Neural cell (in vitro differentiated cells): Measurements from ENCODE around the gene TECPR2. TPM values are rescaled to one million over a fixed set of nuclear protein-coding genes. Genes with fewer than 3 reads are reported as not detected.

Experiments
- H2AFZ ChIP-seq: fragments of 200-600, 300-800 bp; sonication (generic), shearing (Covaris generic); 2 replicates; pipeline ENCODE4 v1.6.0; 2014; ENCODE audit warnings: low read depth, mild to moderate bottlenecking, antibody characterized with exemption, low read length, moderate library complexity
- H3F3A ChIP-seq: fragments of 200-600 bp; shearing (Covaris generic); 2 replicates; pipeline ENCODE4 v1.6.1; 2016; ENCODE audit warnings: mild to moderate bottlenecking, moderate library complexity, mixed read lengths, antibody characterized with exemption, low read length; ENCODE audit not compliant: insufficient read depth, poor library complexity, severe bottlenecking
- H3K27ac ChIP-seq: fragments of 200-600, 300-800 bp; sonication (generic), shearing (Covaris generic); 2 replicates; pipeline ENCODE4 v1.5.1; 2014; ENCODE audit warnings: mild to moderate bottlenecking, low read length, moderate library complexity
- H3K27me3 ChIP-seq: fragments of 300-800, 200-600 bp; sonication (generic), shearing (Covaris generic); 2 replicates; pipeline ENCODE4 v1.6.0; 2014; ENCODE audit warnings: mild to moderate bottlenecking, low read depth, low read length, moderate library complexity; ENCODE audit not compliant: insufficient read depth
- H3K36me3 ChIP-seq: fragments of 300-800, 200-600 bp; sonication (generic), shearing (Covaris generic); 2 replicates; pipeline ENCODE4 v1.5.1; 2014; ENCODE audit warnings: mild to moderate bottlenecking, antibody characterized with exemption, low read length, moderate library complexity; ENCODE audit not compliant: insufficient read depth
- H3K4me2 ChIP-seq: fragments of 300-800, 200-600 bp; sonication (generic), shearing (Covaris generic); 2 replicates; pipeline ENCODE4 v1.6.0; 2014; ENCODE audit warnings: mild to moderate bottlenecking, low read length
- H3K4me3 ChIP-seq: fragments of 300-800, 200-600 bp; sonication (generic), shearing (Covaris generic); 2 replicates; pipeline ENCODE4 v1.5.1; 2014; ENCODE audit warnings: mild to moderate bottlenecking, low read length, moderate library complexity
- H3K79me2 ChIP-seq: fragments of 200-600 bp; shearing (Covaris generic); replicated peaks from 2 replicates; pipeline ENCODE4 v1.6.0; 2014; ENCODE audit warnings: mild to moderate bottlenecking, low read length, moderate library complexity; ENCODE audit not compliant: insufficient read depth
- H3K9ac ChIP-seq: fragments of 300-800, 200-600 bp; sonication (generic), shearing (Covaris generic); 2 replicates; pipeline ENCODE4 v1.6.1; 2016; ENCODE audit warnings: mild to moderate bottlenecking, low read length, mixed read lengths
- H3K9me2 ChIP-seq: fragments of 200-600 bp; shearing (Covaris generic); 2 replicates; pipeline ENCODE4 v1.6.1; 2016; ENCODE audit warnings: mild to moderate bottlenecking, low read length, mixed read lengths; ENCODE audit not compliant: insufficient read depth
- H3K9me3 ChIP-seq: fragments of 200-600, 300-800 bp; sonication (generic), shearing (Covaris generic); 2 replicates; pipeline ENCODE4 v1.6.1; 2016; ENCODE audit warnings: mild to moderate bottlenecking, mixed run types, low read length, moderate library complexity, mixed read lengths
- H4K20me1 ChIP-seq: fragments of 200-600 bp; shearing (Covaris generic); 2 replicates; pipeline ENCODE4 v1.6.1; 2016; ENCODE audit warnings: mild to moderate bottlenecking, mixed run types; ENCODE audit not compliant: insufficient read depth
- CTCF ChIP-seq: fragments of 450-650 bp; IDR thresholded peaks from 2 replicates; pipeline ENCODE4 v1.5.1; 2014; ENCODE audit warnings: antibody characterized with exemption, mild to moderate bottlenecking, moderate library complexity; ENCODE audit not compliant: poor library complexity, severe bottlenecking
- EP300 ChIP-seq: fragments of 450-650 bp; conservative IDR thresholded peaks from 2 replicates; pipeline ENCODE4 v1.6.1; 2014; ENCODE audit warnings: antibody characterized with exemption, mild to moderate bottlenecking, moderate library complexity; ENCODE audit not compliant: poor library complexity, severe bottlenecking
- EZH2 ChIP-seq: fragments of 200-600, 300-800 bp; shearing (Covaris generic), sonication (generic); IDR thresholded peaks from 2 replicates; pipeline ENCODE4 v1.6.1; 2014; ENCODE audit warnings: antibody characterized with exemption, low read length, borderline replicate concordance, mild to moderate bottlenecking; ENCODE audit not compliant: insufficient read depth, poor library complexity, severe bottlenecking
- MXI1 ChIP-seq: fragments of 450-650 bp; conservative IDR thresholded peaks from 2 replicates; pipeline ENCODE4 v1.6.1; 2014; ENCODE audit warnings: antibody characterized with exemption, mild to moderate bottlenecking; ENCODE audit not compliant: poor library complexity, severe bottlenecking
- POLR2AphosphoS5 ChIP-seq: IDR thresholded peaks from 2 replicates; pipeline ENCODE4 v1.6.1; 2012
- RAD21 ChIP-seq: fragments of 450-650 bp; conservative IDR thresholded peaks from 2 replicates; pipeline ENCODE4 v1.6.1; 2014; ENCODE audit warnings: antibody characterized with exemption, mild to moderate bottlenecking, moderate library complexity
- REST ChIP-seq: IDR thresholded peaks from 2 replicates; pipeline ENCODE4 v1.6.1; 2012; ENCODE audit warnings: borderline replicate concordance
- SMC3 ChIP-seq: fragments of 450-650 bp; conservative IDR thresholded peaks from 2 replicates; pipeline ENCODE4 v1.6.1; 2014; ENCODE audit warnings: antibody characterized with exemption, mild to moderate bottlenecking, moderate library complexity; ENCODE audit not compliant: poor library complexity
- TAF1 ChIP-seq: IDR thresholded peaks from 2 replicates; pipeline ENCODE4 v1.6.1; 2012; ENCODE audit warnings: low read depth
- polyA plus RNA-seq: library from polyadenylated mRNA; depleted of rRNA; stranded (reverse); fragments of >200 nt; gene quantifications from 2 replicates; pipeline ENCODE4 v1.2.3, GENCODE V29; 2014

TECPR2 gene
- polyA plus RNA-seq, 1 donor from 2014 or later, result 7.0 TPM

- no peak overlapping the region for H3K9ac ChIP-seq
- H4K20me1 ChIP-seq, result no peaks in the 10 kb centered on the region
- H3K27me3 ChIP-seq, result no peaks in the 10 kb centered on the region
- H3F3A ChIP-seq, result no peaks in the 10 kb centered on the region
- no peak overlapping the region for H3K4me3 ChIP-seq
- H3K4me2 ChIP-seq, result no peak overlapping the region
- H2AFZ ChIP-seq, result no peak overlapping the region
- no peaks in the 10 kb centered on the region for H3K79me2 ChIP-seq
- no peak overlapping the region for H3K27ac ChIP-seq
- no peak for TF ChIP-seq EP300
- TF ChIP-seq RAD21, result no peak
- TF ChIP-seq TAF1, result no peak
- TF ChIP-seq SMC3, result no peak
- no peak for TF ChIP-seq POLR2AphosphoS5
- no peak for TF ChIP-seq CTCF
- no peak for TF ChIP-seq EZH2
- TF ChIP-seq MXI1, result no peak
- TF ChIP-seq REST, result no peak
- no peaks in the 10 kb centered on the region for H3K9me3 ChIP-seq
- H3K9me2 ChIP-seq, result no peaks in the 10 kb centered on the region
- H3K36me3 ChIP-seq, result no peaks in the 10 kb centered on the region
These were observed 133.0 kb downstream of the TECPR2 start for GRCh38 chr14:102495491-102496330.

GRCh38 chr14:102496331-102496691 lies 133.6 kb downstream of the TECPR2 start:
- no peaks in the 10 kb centered on the region for H3K79me2 ChIP-seq
- no peak for TF ChIP-seq EP300
- no peak for TF ChIP-seq MXI1
- H3K27ac ChIP-seq, result no peak overlapping the region
- no peaks in the 10 kb centered on the region for H3K9me2 ChIP-seq
- H3K36me3 ChIP-seq, result no peaks in the 10 kb centered on the region
- H3K4me2 ChIP-seq, result no peak overlapping the region
- H2AFZ ChIP-seq, result no peak overlapping the region
- H3K4me3 ChIP-seq, result no peak overlapping the region
- H3K9ac ChIP-seq, result no peak overlapping the region
- H3F3A ChIP-seq, result no peaks in the 10 kb centered on the region
- H3K27me3 ChIP-seq, result no peaks in the 10 kb centered on the region
- no peaks in the 10 kb centered on the region for H4K20me1 ChIP-seq
- H3K9me3 ChIP-seq, result no peaks in the 10 kb centered on the region
